DMS 273 (cell line): ENCODE measurements around the gene EPAS1.

Experiments used
- DNase-seq: peaks from one replicate; lab custom pipeline; 2025; ENCODE audit not compliant: unreplicated experiment; lab: John Stamatoyannopoulos, UW

The EPAS1 gene

GRCh38 chr2:46380038-46380940, 83.1 kb downstream of the EPAS1 start:
- peak; percentile 49 for DNase-seq

GRCh38 chr2:46381263-46381849, 84.1 kb downstream of the EPAS1 start:
- DNase-seq: peak; percentile 15

- DNase-seq: no peak
Observed at GRCh38 chr2:46381871-46382270, 84.7 kb downstream of the EPAS1 start.

GRCh38 chr2:46382331-46383112, 85.3 kb downstream of the EPAS1 start:
- DNase-seq: no peak

GRCh38 chr2:46383113-46383395, 85.8 kb downstream of the EPAS1 start:
- DNase-seq: no peak

- no peak for DNase-seq
Observed at GRCh38 chr2:46383784-46384456, 86.7 kb downstream of the EPAS1 start.

GRCh38 chr2:46384457-46384815, 87.2 kb downstream of the EPAS1 start:
- DNase-seq: no peak

- no peak for DNase-seq
Observed at GRCh38 chr2:46385786-46386577, 88.8 kb downstream of the EPAS1 start.

GRCh38 chr2:46386763-46387162, 89.6 kb downstream of the EPAS1 start:
- DNase-seq: no peak

- no peak for DNase-seq
Observed at GRCh38 chr2:46387292-46387691, 90.1 kb downstream of the EPAS1 start.

- no peak for DNase-seq
Observed at GRCh38 chr2:46387886-46388515, 90.8 kb downstream of the EPAS1 start.

- no peak for DNase-seq
Observed at GRCh38 chr2:46388881-46389280, 91.7 kb downstream of the EPAS1 start.

GRCh38 chr2:46389417-46389916, 92.3 kb downstream of the EPAS1 start:
- no peak for DNase-seq

GRCh38 chr2:46390036-46390435, 92.8 kb downstream of the EPAS1 start:
- DNase-seq: no peak

- no peak for DNase-seq
Observed at GRCh38 chr2:46390901-46391395, 93.7 kb downstream of the EPAS1 start.

- DNase-seq: no peak
Observed at GRCh38 chr2:46392561-46393346, 95.5 kb downstream of the EPAS1 start.

GRCh38 chr2:46393347-46393820, 96.2 kb downstream of the EPAS1 start:
- DNase-seq: no peak

GRCh38 chr2:46393865-46394264, 96.7 kb downstream of the EPAS1 start:
- DNase-seq: no peak
